Measurements from ENCODE around the gene DYNLT4. TPM values are rescaled to one million over a fixed set of nuclear protein-coding genes. Genes with fewer than 3 reads are reported as not detected.
A peak's percentile ranks its signal among the peaks of the same experiment; 100 is the strongest.
"Not testable (repeated sequence)": the region's sequence is repeated elsewhere in the genome, so short reads cannot be mapped to it uniquely, and the experiment has no call there.

Gene DYNLT4
- total RNA-seq, 4 donors from 2014 or later = not detected

DNA sequence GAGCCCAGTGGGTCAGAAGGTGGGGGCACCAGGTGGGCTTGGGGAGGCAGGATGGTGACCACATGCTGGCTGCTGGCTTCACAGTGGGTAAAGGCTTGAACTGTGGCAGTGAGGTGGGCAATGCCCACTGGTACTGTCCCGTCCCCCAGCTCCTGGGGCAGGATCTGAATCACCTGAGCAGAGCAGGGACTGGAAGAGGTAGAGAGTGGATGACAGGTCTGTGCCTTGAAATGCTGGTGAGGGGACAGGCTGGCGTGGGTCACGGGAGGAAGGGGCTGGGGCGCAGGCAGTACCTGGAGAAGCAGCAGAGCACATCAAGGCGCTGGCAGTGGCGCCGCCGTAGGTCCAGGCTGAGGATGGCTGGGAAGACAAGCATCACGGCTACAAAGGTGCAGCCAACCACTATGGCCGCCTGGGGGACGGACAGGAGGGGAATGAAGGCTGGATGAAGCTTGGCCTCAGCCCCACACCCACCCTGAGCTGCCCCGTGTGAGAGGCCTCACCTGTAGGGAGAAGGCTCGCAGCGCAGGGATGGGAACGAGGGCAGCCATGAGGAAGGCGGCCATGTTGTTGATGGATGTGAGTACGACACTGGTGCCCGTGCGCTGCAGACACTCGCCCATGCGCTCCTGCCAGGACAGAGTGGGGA is 21.0 kb upstream of the DYNLT4 start:
- Histone ChIP-seq H3K4me1 (no peaks in the 10 kb centered on the region), H3K4me3 (no peak overlapping the region), H3K9me3 (no peaks in the 10 kb centered on the region), H3K36me3 (no peaks in the 10 kb centered on the region), H3K27ac (no peak overlapping the region), H3K27me3 (no peaks in the 10 kb centered on the region)
- no peak for DNase-seq (ENCODE audit: low spot score in 2 of 2)
- WGBS = 92% methylated on average over 21 of the region's 21 CpGs
- TF ChIP-seq POLR2A (IDR thresholded peaks at IDR 0.05) (no peak), EP300 (IDR thresholded peaks at IDR 0.05) (no peak), POLR2AphosphoS5 (IDR thresholded peaks at IDR 0.05) (no peak)
- TF ChIP-seq, protein P1, sequence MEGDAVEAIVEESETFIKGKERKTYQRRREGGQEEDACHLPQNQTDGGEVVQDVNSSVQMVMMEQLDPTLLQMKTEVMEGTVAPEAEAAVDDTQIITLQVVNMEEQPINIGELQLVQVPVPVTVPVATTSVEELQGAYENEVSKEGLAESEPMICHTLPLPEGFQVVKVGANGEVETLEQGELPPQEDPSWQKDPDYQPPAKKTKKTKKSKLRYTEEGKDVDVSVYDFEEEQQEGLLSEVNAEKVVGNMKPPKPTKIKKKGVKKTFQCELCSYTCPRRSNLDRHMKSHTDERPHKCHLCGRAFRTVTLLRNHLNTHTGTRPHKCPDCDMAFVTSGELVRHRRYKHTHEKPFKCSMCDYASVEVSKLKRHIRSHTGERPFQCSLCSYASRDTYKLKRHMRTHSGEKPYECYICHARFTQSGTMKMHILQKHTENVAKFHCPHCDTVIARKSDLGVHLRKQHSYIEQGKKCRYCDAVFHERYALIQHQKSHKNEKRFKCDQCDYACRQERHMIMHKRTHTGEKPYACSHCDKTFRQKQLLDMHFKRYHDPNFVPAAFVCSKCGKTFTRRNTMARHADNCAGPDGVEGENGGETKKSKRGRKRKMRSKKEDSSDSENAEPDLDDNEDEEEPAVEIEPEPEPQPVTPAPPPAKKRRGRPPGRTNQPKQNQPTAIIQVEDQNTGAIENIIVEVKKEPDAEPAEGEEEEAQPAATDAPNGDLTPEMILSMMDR (IDR thresholded peaks at IDR 0.05) = no peak

DNA sequence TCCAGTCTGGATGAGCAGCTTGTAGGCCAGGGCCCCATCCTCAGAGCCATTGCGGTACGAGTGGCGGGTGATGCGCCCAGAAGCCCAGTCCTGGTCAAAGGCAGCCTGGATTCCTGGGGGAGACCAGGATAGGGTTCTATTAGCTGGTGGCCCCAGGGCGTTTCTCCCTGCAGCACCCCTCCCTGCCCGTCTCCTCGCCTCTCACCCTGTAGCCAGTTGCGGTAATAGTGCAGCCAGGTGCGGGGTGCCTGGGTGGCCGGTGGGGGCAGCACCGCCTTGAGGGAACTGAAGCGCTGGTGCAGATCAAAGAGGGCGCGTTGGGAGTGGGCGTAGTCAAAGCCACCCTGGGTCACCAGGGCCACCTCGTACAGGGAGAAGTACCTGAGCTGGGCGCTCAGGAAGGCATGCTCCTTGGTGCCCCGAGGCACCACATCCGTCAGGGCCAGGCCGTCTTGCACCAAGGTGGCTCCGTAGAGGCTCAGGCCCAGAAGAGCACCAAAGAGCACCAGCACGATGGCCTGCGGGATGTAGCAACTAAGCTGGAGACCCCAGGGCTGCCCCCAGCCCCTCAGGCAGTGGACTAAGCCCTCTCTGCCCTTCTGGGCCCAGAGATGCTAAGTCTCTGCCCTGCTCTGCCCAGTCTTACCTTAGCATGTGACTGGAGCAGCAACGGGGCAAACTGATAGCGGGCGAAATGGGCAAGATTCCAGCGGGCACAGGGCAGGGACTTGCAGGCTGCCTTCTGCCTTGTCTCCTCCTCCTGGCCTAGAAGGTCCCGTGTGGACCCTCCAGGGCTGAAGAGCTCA is 20.2 kb upstream of the DYNLT4 start:
- Histone ChIP-seq H3K27me3 (no peaks in the 10 kb centered on the region), H3K36me3 (no peaks in the 10 kb centered on the region), H3K4me3 (no peak overlapping the region), H3K4me1 (no peaks in the 10 kb centered on the region), H3K9me3 (no peaks in the 10 kb centered on the region), H3K27ac (no peak overlapping the region)
- no peak for DNase-seq (ENCODE audit: low spot score in 2 of 2)
- TF ChIP-seq POLR2AphosphoS5 (IDR thresholded peaks at IDR 0.05) = no peak
- TF ChIP-seq, protein P1 (IDR thresholded peaks at IDR 0.05) = no peak
- 88% methylated on average over 22 of the region's 28 CpGs for WGBS

DNA sequence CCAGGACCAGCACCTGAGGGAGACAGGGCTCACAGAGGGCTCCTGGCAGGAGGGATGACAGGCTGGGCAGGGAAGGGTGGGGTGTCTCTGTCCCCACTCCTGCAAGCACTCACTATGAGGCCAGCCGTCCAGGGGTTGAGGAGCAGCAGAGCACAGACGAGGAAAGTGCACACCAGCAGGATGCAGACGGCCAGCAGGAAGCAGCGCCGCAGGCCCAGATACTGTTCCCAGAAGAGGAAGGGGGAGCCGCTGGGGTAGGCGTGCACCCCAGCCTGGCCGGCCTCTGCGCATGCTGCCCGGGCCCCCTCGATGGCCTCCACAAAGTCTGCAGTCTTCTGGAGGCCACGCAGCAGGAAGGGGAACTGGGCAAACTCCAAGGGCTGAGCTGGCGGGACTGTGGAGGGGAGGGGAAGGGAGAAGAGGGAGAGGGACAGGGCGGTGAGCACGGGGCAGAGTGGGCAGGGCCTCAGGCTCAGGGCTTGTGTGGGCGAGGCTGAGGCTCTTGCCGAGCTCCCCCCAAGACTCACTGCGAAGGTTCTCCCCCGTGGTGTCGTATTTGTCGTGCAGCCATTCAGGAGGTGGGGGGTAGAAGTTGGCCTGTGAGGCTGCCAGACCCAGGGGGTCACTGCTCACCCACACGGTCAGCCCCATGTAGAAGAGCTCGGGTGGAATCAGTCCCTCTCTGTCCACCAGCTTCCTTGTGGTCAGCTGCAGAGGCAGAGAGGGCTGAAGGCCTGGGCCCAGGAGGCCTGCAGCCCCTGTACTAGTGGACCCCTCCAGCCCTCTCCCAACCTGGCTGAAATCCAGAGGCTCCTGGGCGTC is 19.4 kb upstream of the DYNLT4 start:
- TF ChIP-seq POLR2A (IDR thresholded peaks at IDR 0.05) (no peak), EP300 (IDR thresholded peaks at IDR 0.05) (no peak), POLR2AphosphoS5 (IDR thresholded peaks at IDR 0.05) (no peak)
- TF ChIP-seq, protein P1 (IDR thresholded peaks at IDR 0.05) = no peak
- no peaks in the 10 kb centered on the region for H3K9me3 ChIP-seq
- no peak overlapping the region for H3K4me3 ChIP-seq
- WGBS = 69% methylated on average over 20 of the region's 24 CpGs
- H3K27me3 ChIP-seq = no peaks in the 10 kb centered on the region
- no peaks in the 10 kb centered on the region for H3K4me1 ChIP-seq
- peak in 1 of 2 donors; percentile 77 for DNase-seq (ENCODE audit: low spot score in 2 of 2)
- no peaks in the 10 kb centered on the region for H3K36me3 ChIP-seq
- peak overlapping the region; percentile 16 for H3K27ac ChIP-seq

DNA sequence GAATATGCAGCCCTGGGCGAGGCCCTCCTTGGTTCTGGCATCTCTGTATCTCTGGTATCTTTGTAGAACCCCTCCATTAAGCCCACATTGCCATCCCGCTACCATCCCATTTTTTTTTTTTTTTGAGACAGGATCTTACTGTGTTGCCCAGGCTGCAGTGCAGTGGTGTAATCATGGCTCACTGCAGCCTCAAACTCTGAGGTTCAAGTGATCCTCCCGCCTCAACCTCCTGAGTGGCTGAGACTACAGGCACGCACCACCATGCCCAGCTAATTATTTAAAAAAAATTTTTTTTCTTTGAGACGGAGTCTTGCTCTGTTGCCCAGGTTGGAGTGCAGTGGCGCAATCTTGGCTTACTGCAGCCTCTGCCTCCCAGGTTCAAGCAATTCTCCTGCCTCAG is 17.2 kb upstream of the DYNLT4 start:
- peaks cover 10% of the 10 kb centered on the region for H3K4me1 ChIP-seq
- not testable (repeated sequence) for H3K27me3 ChIP-seq; H3K9me3 ChIP-seq; DNase-seq (ENCODE audit: low spot score in 2 of 2); H3K4me3 ChIP-seq; H3K36me3 ChIP-seq; H3K27ac ChIP-seq
- WGBS = 92% methylated on average over 6 of the region's 6 CpGs

DNA sequence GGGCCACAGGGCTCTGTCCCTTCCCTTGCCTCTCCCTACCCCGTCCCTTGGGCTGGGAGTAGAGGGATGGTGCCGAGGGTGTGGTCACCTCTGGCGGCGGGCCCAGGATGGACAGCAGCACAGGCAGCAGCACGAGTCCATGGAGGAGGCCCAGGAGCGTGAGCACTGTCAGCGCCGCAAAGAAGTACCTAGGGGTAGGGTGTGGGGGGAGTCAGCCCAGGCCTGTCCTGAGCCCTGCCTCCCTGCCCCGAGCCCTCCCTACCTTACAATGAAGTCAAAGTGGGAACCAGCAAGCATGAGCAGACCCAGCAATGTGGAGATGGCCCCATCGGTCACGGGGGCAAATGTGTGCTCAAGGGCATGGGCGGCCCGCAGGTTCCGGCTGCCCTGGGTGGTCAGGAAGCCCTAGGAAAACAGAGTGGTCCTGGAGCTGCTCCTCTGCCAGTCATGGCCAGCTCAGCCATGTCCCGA is 15.9 kb upstream of the DYNLT4 start:
- no peak overlapping the region for H3K27ac ChIP-seq
- no peak for DNase-seq (ENCODE audit: low spot score in 2 of 2)
- no peaks in the 10 kb centered on the region for H3K36me3 ChIP-seq
- no peak overlapping the region for H3K4me3 ChIP-seq
- H3K4me1 ChIP-seq = peaks cover 19% of the 10 kb centered on the region
- WGBS = 77% methylated on average over 7 of the region's 15 CpGs
- H3K9me3 ChIP-seq = no peaks in the 10 kb centered on the region
- TF ChIP-seq POLR2AphosphoS5 (IDR thresholded peaks at IDR 0.05) = no peak
- no peak for TF ChIP-seq EP300 (IDR thresholded peaks at IDR 0.05)
- TF ChIP-seq, protein P1 (IDR thresholded peaks at IDR 0.05) = no peak
- TF ChIP-seq POLR2A (IDR thresholded peaks at IDR 0.05) = no peak
- no peaks in the 10 kb centered on the region for H3K27me3 ChIP-seq

All from suprapubic skin (tissue), 4 donors.